CD1c-positive myeloid dendritic cell (primary cell): ENCODE results near the gene HMGCS1.
"Not testable (repeated sequence)": the region's sequence is repeated elsewhere in the genome, so short reads cannot be mapped to it uniquely, and the experiment has no call there.

Source experiments
- DNase-seq: peaks from one replicate; pipeline ENCODE4 v3.0.0-alpha.2; 2016; ENCODE audit errors: extremely low spot score

Gene HMGCS1

GRCh38 chr5:43313035-43313853 is at the start of gene HMGCS1:
Gene HMGCS1 (minus strand): TSS chr5:43313412. CDS start chr5:43298965, 14,447 bp downstream.
- DNase-seq, result peak; percentile 99

- no peak for DNase-seq
Observed at GRCh38 chr5:43358726-43359125, 45.5 kb upstream of the HMGCS1 start.

- DNase-seq, result no peak
Observed at GRCh38 chr5:43358301-43358700, 45.1 kb upstream of the HMGCS1 start.

DNA sequence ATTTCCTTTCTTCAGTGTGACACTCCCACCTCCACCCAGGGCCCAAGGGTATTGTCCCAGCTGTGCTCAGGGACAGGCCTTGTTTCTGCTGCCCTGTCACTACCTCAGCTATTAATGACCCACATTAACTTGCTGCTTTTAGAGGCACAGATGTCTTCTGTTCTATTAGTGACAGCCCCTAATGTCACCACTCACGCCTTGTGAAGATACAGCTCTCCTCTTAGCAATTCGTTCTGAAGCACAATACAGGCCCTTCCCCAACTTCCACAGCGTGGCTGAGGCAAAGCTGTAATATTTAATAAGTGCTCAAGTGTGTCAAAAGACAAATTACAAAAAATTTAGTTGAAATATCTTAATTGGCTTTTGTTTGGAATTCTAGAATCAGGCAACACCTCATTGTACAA is 44.7 kb upstream of the HMGCS1 start:
- DNase-seq, result no peak

- DNase-seq, result no peak
Observed at GRCh38 chr5:43357067-43357466, 43.9 kb upstream of the HMGCS1 start.

- no peak for DNase-seq
Observed at GRCh38 chr5:43354774-43355173, 41.6 kb upstream of the HMGCS1 start.

DNA sequence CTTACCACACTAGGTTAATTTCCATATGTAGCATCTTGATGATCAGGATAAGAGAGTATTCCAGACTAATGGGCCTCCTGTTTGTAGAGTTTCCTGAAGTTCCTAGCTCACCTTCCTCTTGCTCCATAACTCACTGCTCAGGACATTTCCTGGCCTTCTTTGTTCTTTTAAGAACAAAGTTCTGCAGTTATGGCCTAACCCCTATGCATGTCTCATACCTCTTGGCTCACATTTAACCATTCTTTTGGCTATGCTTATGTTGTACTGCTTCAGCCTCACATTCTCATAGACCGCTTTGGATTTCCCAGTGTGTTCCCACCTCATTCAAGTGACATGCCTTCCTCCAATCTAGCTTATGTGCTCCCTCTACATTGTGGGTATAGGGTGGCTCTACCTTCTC is 40.5 kb upstream of the HMGCS1 start:
- DNase-seq, result no peak

DNA sequence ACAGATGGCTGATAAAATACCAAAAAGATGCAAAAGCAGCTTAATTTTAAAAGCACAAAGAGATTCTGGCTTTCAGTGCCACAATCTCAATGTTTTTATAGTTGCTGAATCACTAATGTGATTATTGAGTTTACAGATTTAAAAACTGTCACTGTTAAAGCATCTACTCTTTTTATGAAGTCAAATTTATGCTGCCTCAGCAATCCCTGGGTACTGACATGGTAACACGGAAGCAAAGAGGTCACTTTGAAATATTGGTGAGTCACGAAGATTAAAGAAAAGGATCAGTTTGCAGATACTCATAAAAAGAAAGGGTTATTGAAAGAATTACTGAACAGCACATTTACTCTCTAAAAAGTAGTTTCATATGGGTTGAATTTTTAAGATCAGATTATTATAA is 39.7 kb upstream of the HMGCS1 start:
- DNase-seq, result no peak

GRCh38 chr5:43352131-43352530 is 38.9 kb upstream of the HMGCS1 start:
- DNase-seq, result no peak

- DNase-seq, result no peak
Observed at GRCh38 chr5:43348861-43349363, 35.7 kb upstream of the HMGCS1 start.

GRCh38 chr5:43348207-43348606 is 35.0 kb upstream of the HMGCS1 start:
- DNase-seq, result no peak

GRCh38 chr5:43338862-43339261 is 25.6 kb upstream of the HMGCS1 start:
- DNase-seq, result peak; percentile 66

DNA sequence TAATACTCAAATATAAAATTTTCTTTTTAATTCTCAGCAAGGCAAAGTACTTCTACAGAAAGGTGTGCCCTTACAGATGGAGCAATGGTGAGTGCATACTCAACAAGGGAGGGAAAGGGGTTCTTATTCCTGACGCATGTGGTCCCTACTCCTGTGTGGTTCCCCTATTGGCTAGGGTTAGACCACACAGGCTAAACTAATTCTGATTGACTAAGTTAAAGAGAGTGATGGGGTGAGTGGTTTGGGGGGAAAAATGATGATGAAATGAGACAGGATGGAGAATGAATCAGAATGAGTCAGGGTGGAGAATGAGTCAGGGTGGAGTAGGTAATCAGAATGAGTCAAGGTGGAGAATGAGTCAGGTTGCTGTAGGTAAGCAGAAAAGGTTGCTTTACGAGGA is 22.9 kb upstream of the HMGCS1 start:
- DNase-seq, result no peak

GRCh38 chr5:43335681-43336080 is 22.5 kb upstream of the HMGCS1 start:
- DNase-seq, result no peak

- no peak for DNase-seq
Observed at GRCh38 chr5:43332401-43332800, 19.2 kb upstream of the HMGCS1 start.

DNA sequence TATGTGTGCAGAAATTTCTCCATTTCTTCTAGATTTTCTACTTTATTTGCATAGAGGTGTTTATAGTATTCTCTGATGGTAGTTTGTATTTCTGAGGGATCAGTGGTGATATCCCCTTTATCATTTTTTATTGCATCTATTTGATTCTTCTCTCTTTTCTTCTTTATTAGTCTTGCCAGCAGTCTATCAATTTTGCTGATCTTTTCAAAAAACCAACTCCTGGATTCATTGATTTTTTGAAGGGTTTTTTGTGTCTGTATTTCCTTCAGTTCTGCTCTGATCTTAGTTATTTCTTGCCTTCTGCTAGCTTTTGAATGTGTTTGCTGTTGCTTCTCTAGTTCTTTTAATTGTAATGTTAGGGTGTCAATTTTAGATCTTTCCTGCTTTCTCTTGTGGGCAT is 12.4 kb upstream of the HMGCS1 start:
- not testable (repeated sequence) for DNase-seq

- not testable (repeated sequence) for DNase-seq
Observed at GRCh38 chr5:43323488-43323887, 10.3 kb upstream of the HMGCS1 start.

GRCh38 chr5:43320846-43321245 is 7.6 kb upstream of the HMGCS1 start:
- DNase-seq, result no peak

GRCh38 chr5:43316421-43316820 is 3.2 kb upstream of the HMGCS1 start:
- no peak for DNase-seq

GRCh38 chr5:43315682-43316081 is 2.5 kb upstream of the HMGCS1 start:
- DNase-seq, result no peak

- no peak for DNase-seq
Observed at GRCh38 chr5:43315263-43315662, 2.1 kb upstream of the HMGCS1 start.

DNA sequence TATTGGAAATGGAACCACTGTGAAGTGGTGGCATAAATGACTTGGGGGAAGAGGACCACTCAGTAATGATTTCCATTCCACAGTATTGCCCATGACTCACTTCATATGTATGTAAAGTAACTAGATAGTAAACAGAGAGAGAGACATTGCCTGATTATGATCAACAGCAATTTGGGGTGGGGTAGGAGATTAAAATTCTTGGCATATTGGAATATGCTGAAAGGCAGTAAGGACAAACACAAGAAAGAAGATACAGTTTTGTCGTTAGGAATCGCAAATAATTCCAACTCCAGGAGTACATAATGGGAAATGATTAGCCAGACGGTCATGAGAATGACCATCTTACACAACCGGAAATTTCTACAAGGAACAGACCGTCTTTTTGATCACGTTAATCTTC is 1.5 kb upstream of the HMGCS1 start:
- DNase-seq, result no peak

DNA sequence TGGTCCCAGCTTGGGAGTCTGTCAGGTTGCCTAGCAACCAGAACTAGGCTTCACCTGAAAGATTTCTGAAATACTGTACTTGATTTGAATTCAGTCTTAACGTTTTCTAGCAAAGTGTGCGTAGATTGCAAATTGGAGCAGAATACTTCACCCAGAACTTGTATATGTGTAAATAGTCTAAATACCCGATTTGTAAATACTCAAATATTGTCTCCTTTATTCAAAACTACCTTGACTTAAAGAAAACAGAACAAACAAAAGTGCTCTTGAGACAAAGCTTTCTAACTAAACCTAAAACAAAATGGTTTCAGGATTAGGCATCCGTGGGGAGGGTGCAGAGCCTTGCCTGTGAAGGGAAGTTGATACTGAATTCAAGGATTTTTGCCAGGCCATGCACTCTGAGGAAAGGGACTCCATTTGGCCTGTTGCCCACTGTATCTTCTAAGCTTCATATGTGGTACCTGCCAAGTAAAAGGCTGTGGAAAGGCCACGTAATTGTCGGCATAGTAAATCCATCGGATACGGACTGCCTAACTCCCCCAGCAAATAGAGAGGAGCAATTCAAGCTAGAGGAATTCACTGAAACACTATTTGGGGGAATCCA is 744 bp upstream of the HMGCS1 start:
- DNase-seq, result peak; percentile 21
